Keratinocyte (primary cell): ENCODE data around the gene KIR2DL4. TPM values are rescaled to one million over a fixed set of nuclear protein-coding genes. Genes with fewer than 3 reads are reported as not detected.
"Not testable (repeated sequence)": the region's sequence is repeated elsewhere in the genome, so short reads cannot be mapped to it uniquely, and the experiment has no call there.

Source experiments
- DNase-seq: peaks from one replicate; pipeline ENCODE4 v3.0.0-alpha.2; 2011; ENCODE audit warnings: low read depth, missing footprints, low spot score
- FAIRE-seq: peaks from 2 replicates; lab custom pipeline; 2011; peaks lifted over from hg19 to GRCh38; lab: Jason Lieb, UNC
- H2AFZ ChIP-seq: 2 replicates; pipeline ENCODE4 v1.6.0; 2012; ENCODE audit warnings: low read length, control low read depth, inconsistent platforms; ENCODE audit not compliant: control insufficient read depth
- H3K27ac ChIP-seq: 2 replicates; pipeline ENCODE4 v1.5.1; 2011; ENCODE audit warnings: low read length; ENCODE audit not compliant: control insufficient read depth, insufficient read depth
- H3K27me3 ChIP-seq: 3 replicates; pipeline ENCODE4 v1.6.0; 2011; ENCODE audit warnings: low read length; ENCODE audit not compliant: control insufficient read depth, insufficient read depth; ENCODE audit errors: extremely low read depth
- H3K36me3 ChIP-seq, 2 experiments: 2 replicates in 1 of 2; 3 replicates in 1 of 2; pipeline ENCODE4 v1.5.1; 2011; ENCODE audit warnings: low read length in 2 of 2, mild to moderate bottlenecking in 1 of 2; ENCODE audit not compliant: control insufficient read depth in 2 of 2, insufficient read depth in 2 of 2; ENCODE audit errors: extremely low read depth in 1 of 2
- H3K4me1 ChIP-seq: 3 replicates; pipeline ENCODE4 v1.5.1; 2011; ENCODE audit warnings: low read length; ENCODE audit not compliant: control insufficient read depth, insufficient read depth; ENCODE audit errors: extremely low read depth
- H3K4me2 ChIP-seq: 3 replicates; pipeline ENCODE4 v1.6.0; 2011; ENCODE audit warnings: low read depth, low read length; ENCODE audit not compliant: control insufficient read depth, insufficient read depth; ENCODE audit errors: extremely low read depth
- H3K4me3 ChIP-seq, 3 experiments: fragments of 200-600 bp in 1 of 3; sonication (generic) in 1 of 3; 2 replicates in 2 of 3; 3 replicates in 1 of 3; pipeline ENCODE4 v1.5.1; 2011 to 2016; ENCODE audit warnings: low read length in 3 of 3, mild to moderate bottlenecking in 3 of 3, control low read depth in 2 of 3, inconsistent platforms in 1 of 3, low read depth in 1 of 3, mixed read lengths in 1 of 3, mixed run types in 1 of 3, moderate library complexity in 1 of 3; ENCODE audit not compliant: control insufficient read depth in 2 of 3, insufficient read depth in 2 of 3; ENCODE audit errors: extremely low read depth in 1 of 3
- H3K79me2 ChIP-seq: 2 replicates; pipeline ENCODE4 v1.6.0; 2012; ENCODE audit warnings: low read length; ENCODE audit not compliant: control insufficient read depth, insufficient read depth
- H3K9ac ChIP-seq: 3 replicates; pipeline ENCODE4 v1.6.0; 2011; ENCODE audit warnings: low read length; ENCODE audit not compliant: control insufficient read depth, insufficient read depth; ENCODE audit errors: extremely low read depth
- H3K9me1 ChIP-seq: 3 replicates; pipeline ENCODE4 v1.6.0; 2011; ENCODE audit warnings: low read length; ENCODE audit not compliant: control insufficient read depth, insufficient read depth; ENCODE audit errors: extremely low read depth
- H3K9me3 ChIP-seq: 2 replicates; pipeline ENCODE4 v1.5.1; 2012; ENCODE audit warnings: low read depth, low read length; ENCODE audit not compliant: control insufficient read depth
- H4K20me1 ChIP-seq: 3 replicates; pipeline ENCODE4 v1.6.0; 2011; ENCODE audit warnings: low read length; ENCODE audit not compliant: control insufficient read depth, insufficient read depth; ENCODE audit errors: extremely low read depth
- dilution Hi-C: fragments of 300-500 bp; cut with MboI; formaldehyde crosslinking; loops from one replicate; pipeline ENCODE4 v1.7.0; 2020; ENCODE audit warnings: low sequenced_read_pairs; ENCODE audit not compliant: extremely low pct_ligation_motif_present
- polyA plus RNA-seq, 5 experiments: library from polyadenylated mRNA; depleted of rRNA in 3 of 5; stranded (reverse) in 3 of 5; stranded (forward) in 1 of 5; unstranded in 1 of 5; fragments of >200 nt; gene quantifications; 1 replicate in 1 of 5; 2 replicates in 3 of 5; 3 replicates in 1 of 5; pipeline versions ENCODE4 v1.2.1 to v1.2.3, GENCODE V29; 2011 to 2012; ENCODE audit warnings: missing spikeins in 2 of 5, low read depth in 1 of 5, low replicate concordance in 1 of 5

KIR2DL4 gene
- polyA plus RNA-seq, 1 donor (not counting 4 experiments of a cell fraction or from before 2014, with no cell fraction given): not detected

- H3K9ac ChIP-seq, H3K9me3 ChIP-seq, H3K79me2 ChIP-seq, H3K27me3 ChIP-seq, dilution Hi-C loops, H3K36me3 ChIP-seq, H3K4me1 ChIP-seq, H4K20me1 ChIP-seq, H3K27ac ChIP-seq, DNase-seq, H3K9me1 ChIP-seq, H3K4me2 ChIP-seq, H3K4me3 ChIP-seq, FAIRE-seq, H2AFZ ChIP-seq: not testable (repeated sequence)
Observed at GRCh38 chr19:54775095-54775815, 28.2 kb upstream of the KIR2DL4 start.

- H3K4me2 ChIP-seq, H3K27me3 ChIP-seq, H3K9ac ChIP-seq, H3K27ac ChIP-seq, DNase-seq, H3K36me3 ChIP-seq, H4K20me1 ChIP-seq, H3K79me2 ChIP-seq, H3K4me1 ChIP-seq, H3K4me3 ChIP-seq, dilution Hi-C loops, FAIRE-seq, H3K9me3 ChIP-seq, H2AFZ ChIP-seq, H3K9me1 ChIP-seq: not testable (repeated sequence)
Observed at GRCh38 chr19:54775830-54776229, 27.6 kb upstream of the KIR2DL4 start.

DNA sequence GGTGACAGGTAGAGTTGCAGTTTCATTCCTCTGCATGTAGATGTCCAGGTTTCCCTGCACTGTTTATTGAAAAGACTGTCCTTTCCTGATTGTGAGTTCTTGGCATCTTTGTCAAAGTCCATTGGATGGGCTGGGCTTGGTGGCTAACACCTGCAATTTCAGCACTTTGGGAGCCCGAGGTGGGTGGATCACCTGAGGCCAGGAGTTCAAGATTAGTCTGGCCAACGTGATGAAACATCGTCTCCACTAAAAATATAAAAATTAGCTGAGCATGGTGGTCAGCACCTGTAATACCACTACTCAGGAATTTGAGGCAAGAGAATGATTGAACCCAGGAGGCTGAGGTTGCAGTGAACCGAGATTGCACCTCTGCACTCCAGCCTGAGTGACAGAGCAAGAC is 25.6 kb upstream of the KIR2DL4 start:
- dilution Hi-C loops, H3K9me1 ChIP-seq, H3K27ac ChIP-seq: not testable (repeated sequence)

DNA sequence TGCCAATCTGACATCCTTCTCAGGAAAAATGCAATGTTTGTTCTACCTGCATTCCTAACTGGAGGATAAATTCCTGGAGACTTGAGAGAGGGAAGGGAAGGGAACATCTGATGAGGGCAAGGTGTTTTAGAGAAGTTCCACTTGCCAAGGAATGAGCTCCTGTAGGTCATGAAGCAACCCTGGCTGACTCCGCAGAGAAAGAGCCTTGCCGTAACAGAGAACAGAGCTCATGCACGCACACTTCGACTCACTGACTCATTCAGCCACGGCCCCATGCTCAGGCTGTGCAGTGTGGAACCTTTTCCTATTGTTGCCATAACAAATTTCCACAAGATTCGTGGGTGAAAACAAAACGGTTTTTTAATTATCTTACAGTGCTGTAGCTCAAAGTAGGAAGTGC is 24.5 kb upstream of the KIR2DL4 start:
- H3K27me3 ChIP-seq, H2AFZ ChIP-seq, H3K9me3 ChIP-seq, dilution Hi-C loops, H3K79me2 ChIP-seq, DNase-seq, FAIRE-seq, H3K27ac ChIP-seq, H3K9ac ChIP-seq, H3K9me1 ChIP-seq, H4K20me1 ChIP-seq, H3K4me1 ChIP-seq, H3K4me3 ChIP-seq, H3K36me3 ChIP-seq, H3K4me2 ChIP-seq: not testable (repeated sequence)

More for the DNA sequence above, 25.6 kb upstream of the KIR2DL4 start:
- DNase-seq, H3K4me3 ChIP-seq, H3K79me2 ChIP-seq, FAIRE-seq, H4K20me1 ChIP-seq, H3K4me2 ChIP-seq, H3K36me3 ChIP-seq, H3K27me3 ChIP-seq, H3K4me1 ChIP-seq, H3K9me3 ChIP-seq, H2AFZ ChIP-seq, H3K9ac ChIP-seq: not testable (repeated sequence)

DNA sequence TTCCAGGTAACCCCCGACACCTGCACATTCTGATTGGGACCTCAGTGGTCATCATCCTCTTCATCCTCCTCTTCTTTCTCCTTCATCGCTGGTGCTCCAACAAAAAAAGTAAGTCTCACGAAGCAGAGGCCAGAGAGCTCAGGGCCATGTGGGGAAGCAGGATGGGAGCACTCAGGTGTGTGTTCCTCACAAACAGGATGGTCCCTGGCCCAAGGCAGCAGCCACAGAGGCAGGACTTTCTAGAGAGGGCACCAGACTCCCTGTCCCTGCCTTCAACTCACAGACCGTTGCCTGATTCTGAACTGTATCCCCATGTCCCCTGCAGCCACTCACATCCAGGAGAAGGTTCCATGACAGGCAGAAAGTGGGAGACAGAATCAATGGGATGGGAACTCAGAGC is 20.5 kb upstream of the KIR2DL4 start:
- H4K20me1 ChIP-seq, H3K9ac ChIP-seq, H3K27ac ChIP-seq, H3K27me3 ChIP-seq, H3K4me3 ChIP-seq, H3K4me1 ChIP-seq, H3K36me3 ChIP-seq, DNase-seq, dilution Hi-C loops, FAIRE-seq, H3K79me2 ChIP-seq, H2AFZ ChIP-seq, H3K9me1 ChIP-seq, H3K4me2 ChIP-seq: not testable (repeated sequence)
- H3K9me3 ChIP-seq: peaks cover 10% of the 10 kb centered on the region
